ENCODE results near the gene FBLN2. TPM values are rescaled to one million over a fixed set of nuclear protein-coding genes. Genes with fewer than 3 reads are reported as not detected.

FBLN2 gene
- total RNA-seq, 1 experiment from 2014 or later = 0.39 TPM

DNA sequence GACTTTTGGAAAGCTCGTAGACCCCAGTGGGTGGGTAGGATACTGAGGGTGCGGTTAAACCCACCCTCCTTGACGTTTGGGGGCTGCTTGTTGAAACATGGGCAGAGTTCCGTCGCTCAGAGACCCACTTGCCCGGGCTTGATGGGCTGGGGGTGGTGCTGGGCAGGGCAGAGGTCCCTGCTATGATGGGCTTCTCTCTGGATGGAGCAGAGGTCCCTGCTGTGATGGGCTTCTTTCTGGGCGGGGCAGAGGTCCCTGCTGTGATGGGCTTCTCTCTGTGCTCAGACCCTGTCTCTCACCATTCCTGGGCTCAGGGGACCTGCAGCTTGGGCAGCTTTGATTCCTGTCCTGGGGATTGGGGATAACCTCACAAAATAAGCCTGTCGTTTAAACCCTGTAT, 45.2 kb downstream of the FBLN2 start:
- Histone ChIP-seq H3K4me1 (ENCODE audit: control insufficient read depth in 1 of 2, insufficient read depth in 2 of 2, low read length in 2 of 2) (peaks cover 0 to 12% of the 10 kb centered on the region in 2 experiments; a peak in 2 of 4 replicates), H3K9me2 (ENCODE audit: insufficient read depth) (no peaks in the 10 kb centered on the region), H3K4me2 (ENCODE audit: low read length) (no peak overlapping the region), H3K27me3 (ENCODE audit: insufficient read depth, low read length) (no peaks in the 10 kb centered on the region), H3K27ac (ENCODE audit: low read depth, low read length) (no peak overlapping the region), H2AFZ (ENCODE audit: low read depth, low read length, poor library complexity, severe bottlenecking) (no peak overlapping the region), H3K9ac (ENCODE audit: low read length) (no peak overlapping the region), H3K36me3 (ENCODE audit: control insufficient read depth in 1 of 2, insufficient read depth in 2 of 2, low read length in 2 of 2) (no peaks in the 10 kb centered on the region), H3K79me2 (ENCODE audit: insufficient read depth, low read length) (no peaks in the 10 kb centered on the region), H4K20me1 (ENCODE audit: insufficient read depth) (no peaks in the 10 kb centered on the region), H3K9me3 (ENCODE audit: control insufficient read depth in 1 of 2, insufficient read depth in 1 of 2, low read depth in 1 of 2, low read length in 2 of 2) (no peaks in the 10 kb centered on the region), H3K4me3 (replicated peaks in 1 of 2; ENCODE audit: low read depth in 1 of 2, low read length in 2 of 2) (no peak overlapping the region)
- no peak for DNase-seq (ENCODE audit: low read depth, low spot score)
- ChIA-PET CTCF (no interaction called here), POLR2A (no interaction called here), RAD21 (ENCODE audit: low non-redundant PET in 1 of 2, low total read pairs in 2 of 2, uncharacterized antibody in 2 of 2, unreplicated experiment in 2 of 2) (no interaction called here)
- no TSS peak for BruUV-seq (replicated peaks)
- no peak for ATAC-seq
- intact Hi-C loops (cut with micrococcal nuclease) = no loop called here
- no peak for TF ChIP-seq JUND (IDR thresholded peaks at IDR 0.05)
- TF ChIP-seq EGR1 (IDR thresholded peaks at IDR 0.05; ENCODE audit: low read depth) = no peak
- TF ChIP-seq SRF (IDR thresholded peaks at IDR 0.05; ENCODE audit: low read depth) = no peak
- TF ChIP-seq RAD21 (IDR thresholded peaks at IDR 0.05; ENCODE audit: low read depth) = no peak
- no peak for TF ChIP-seq ZNF274 (IDR thresholded peaks at IDR 0.05; ENCODE audit: low read depth, low read length)
- no peak for TF ChIP-seq TCF7L2 (IDR thresholded peaks at IDR 0.05; ENCODE audit: borderline replicate concordance, extremely low read depth, insufficient read depth, insufficient read length)
- TF ChIP-seq ELF1 (IDR thresholded peaks at IDR 0.05; ENCODE audit: borderline replicate concordance, low read depth) = no peak
- no peak for TF ChIP-seq ZFX (IDR thresholded peaks at IDR 0.05)
- no peak for TF ChIP-seq FOSL1 (IDR thresholded peaks at IDR 0.05; ENCODE audit: low read depth)
- TF ChIP-seq, protein P1, sequence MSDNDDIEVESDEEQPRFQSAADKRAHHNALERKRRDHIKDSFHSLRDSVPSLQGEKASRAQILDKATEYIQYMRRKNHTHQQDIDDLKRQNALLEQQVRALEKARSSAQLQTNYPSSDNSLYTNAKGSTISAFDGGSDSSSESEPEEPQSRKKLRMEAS (IDR thresholded peaks at IDR 0.05) = no peak
- no peak for TF ChIP-seq EZH2 (IDR thresholded peaks at IDR 0.05)

DNA sequence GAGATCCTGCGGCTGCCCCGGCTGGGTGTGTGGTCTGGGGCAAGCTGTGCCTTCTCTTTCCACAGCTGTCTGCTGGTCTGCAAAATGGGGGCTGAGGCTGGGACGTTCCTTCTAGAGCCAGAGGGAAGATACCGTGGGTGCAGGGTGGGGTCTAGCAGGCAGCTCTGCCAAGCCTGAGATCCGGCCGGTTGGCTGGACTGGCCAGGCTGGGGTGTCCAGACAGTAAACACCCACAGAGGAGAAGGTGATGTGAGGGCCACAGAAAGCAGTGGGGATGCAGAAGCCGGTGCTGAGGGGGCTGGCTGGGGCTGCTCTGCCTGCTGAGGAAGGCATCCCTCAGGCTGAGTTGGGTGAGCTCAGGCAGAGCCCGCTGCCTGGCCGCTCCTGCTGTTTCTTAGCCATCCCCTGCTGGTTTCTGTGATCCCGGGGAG, 46.1 kb downstream of the FBLN2 start:
- Histone ChIP-seq H3K4me1 (ENCODE audit: control insufficient read depth in 1 of 2, insufficient read depth in 2 of 2, low read length in 2 of 2) (peaks cover 0 to 16% of the 10 kb centered on the region in 2 experiments; a peak in 2 of 4 replicates), H3K4me2 (ENCODE audit: low read length) (no peak overlapping the region), H3K9me2 (ENCODE audit: insufficient read depth) (no peaks in the 10 kb centered on the region), H4K20me1 (ENCODE audit: insufficient read depth) (no peaks in the 10 kb centered on the region), H3K27ac (ENCODE audit: low read depth, low read length) (no peak overlapping the region), H3K79me2 (ENCODE audit: insufficient read depth, low read length) (no peaks in the 10 kb centered on the region), H3K36me3 (ENCODE audit: control insufficient read depth in 1 of 2, insufficient read depth in 2 of 2, low read length in 2 of 2) (no peaks in the 10 kb centered on the region), H3K9ac (ENCODE audit: low read length) (no peak overlapping the region), H3K4me3 (replicated peaks in 1 of 2; ENCODE audit: low read depth in 1 of 2, low read length in 2 of 2) (no peak overlapping the region), H3K27me3 (ENCODE audit: insufficient read depth, low read length) (no peaks in the 10 kb centered on the region), H3K9me3 (ENCODE audit: control insufficient read depth in 1 of 2, insufficient read depth in 1 of 2, low read depth in 1 of 2, low read length in 2 of 2) (no peaks in the 10 kb centered on the region), H2AFZ (ENCODE audit: low read depth, low read length, poor library complexity, severe bottlenecking) (no peak overlapping the region)
- no TSS peak for BruUV-seq (replicated peaks)
- ChIA-PET POLR2A (no interaction called here), RAD21 (ENCODE audit: low non-redundant PET in 1 of 2, low total read pairs in 2 of 2, uncharacterized antibody in 2 of 2, unreplicated experiment in 2 of 2) (no interaction called here), CTCF (no interaction called here)
- no peak for TF ChIP-seq EZH2 (IDR thresholded peaks at IDR 0.05)
- TF ChIP-seq POLR2A (IDR thresholded peaks at IDR 0.05; ENCODE audit: borderline replicate concordance, extremely low read depth, insufficient read depth, insufficient read length) = no peak
- TF ChIP-seq FOSL1 (IDR thresholded peaks at IDR 0.05; ENCODE audit: low read depth) = no peak
- no peak for TF ChIP-seq CBX3 (IDR thresholded peaks at IDR 0.05; ENCODE audit: low read depth)
- no peak for TF ChIP-seq ELF1 (IDR thresholded peaks at IDR 0.05; ENCODE audit: borderline replicate concordance, low read depth)
- no peak for TF ChIP-seq TCF7L2 (IDR thresholded peaks at IDR 0.05; ENCODE audit: borderline replicate concordance, extremely low read depth, insufficient read depth, insufficient read length)
- TF ChIP-seq SIN3A (IDR thresholded peaks at IDR 0.05; ENCODE audit: low read depth) = no peak
- no peak for TF ChIP-seq EZH2phosphoT487 (IDR thresholded peaks at IDR 0.05; ENCODE audit: borderline replicate concordance)
- TF ChIP-seq, protein P1 (IDR thresholded peaks at IDR 0.05) = no peak
- no peak for TF ChIP-seq JUND (IDR thresholded peaks at IDR 0.05)
- TF ChIP-seq EGR1 (IDR thresholded peaks at IDR 0.05; ENCODE audit: low read depth) = no peak
- TF ChIP-seq YY1 (IDR thresholded peaks at IDR 0.05; ENCODE audit: extremely low read depth, insufficient replicate concordance, low read depth, low read length) = no peak
- no peak for TF ChIP-seq CTCF (IDR thresholded peaks at IDR 0.05 in 2 of 3, conservative IDR thresholded peaks at IDR 0.05 in 1 of 3; ENCODE audit: borderline replicate concordance in 1 of 3, insufficient read depth in 1 of 3, low read depth in 2 of 3, low read length in 2 of 3)
- TF ChIP-seq SP1 (IDR thresholded peaks at IDR 0.05; ENCODE audit: low read depth) = no peak
- TF ChIP-seq ZNF274 (IDR thresholded peaks at IDR 0.05; ENCODE audit: low read depth, low read length) = no peak
- no peak for TF ChIP-seq ZFX (IDR thresholded peaks at IDR 0.05)
- ATAC-seq (no peak), DNase-seq (ENCODE audit: low read depth, low spot score) (no peak)
- intact Hi-C loops (cut with micrococcal nuclease) = no loop called here

Measured in HCT116 (cell line).